HG03521 (cell line): ENCODE measurements around the gene ZFP91.
"Not testable (repeated sequence)": the region's sequence is repeated elsewhere in the genome, so short reads cannot be mapped to it uniquely, and the experiment has no call there.

Experiments used
- ATAC-seq: cut with Tn5 transposase; IDR thresholded peaks from one replicate; pipeline ENCODE4 v1.9.1; 2021; ENCODE audit warnings: mild to moderate bottlenecking, moderate library complexity; ENCODE audit not compliant: unreplicated experiment

ZFP91 gene

GRCh38 chr11:58578635-58579191 is at the start of gene ZFP91:
Gene ZFP91 (plus strand): TSS chr11:58579063. CDS start chr11:58579282, 219 bp downstream.
- ATAC-seq = peak; percentile 48

GRCh38 chr11:58530236-58530635 is 48.6 kb upstream of the ZFP91 start:
- ATAC-seq = no peak

- no peak for ATAC-seq
Measured at GRCh38 chr11:58531865-58532341, 47.0 kb upstream of the ZFP91 start.

GRCh38 chr11:58546841-58547240 is 32.0 kb upstream of the ZFP91 start:
- no peak for ATAC-seq

GRCh38 chr11:58549644-58550043 is 29.2 kb upstream of the ZFP91 start:
- ATAC-seq = no peak

- ATAC-seq = no peak
Measured at GRCh38 chr11:58560842-58561241, 18.0 kb upstream of the ZFP91 start.

- ATAC-seq = no peak
Measured at GRCh38 chr11:58561394-58562098, 17.3 kb upstream of the ZFP91 start.

GRCh38 chr11:58562375-58562800 is 16.5 kb upstream of the ZFP91 start:
- peak; percentile 70 for ATAC-seq

- no peak for ATAC-seq
Measured at GRCh38 chr11:58564231-58564630, 14.6 kb upstream of the ZFP91 start.

- ATAC-seq = peak; percentile 88
Measured at GRCh38 chr11:58567889-58568512, 10.9 kb upstream of the ZFP91 start.

- ATAC-seq = not testable (repeated sequence)
Measured at GRCh38 chr11:58572906-58573305, 6.0 kb upstream of the ZFP91 start.

GRCh38 chr11:58573451-58574104 is 5.3 kb upstream of the ZFP91 start:
- no peak for ATAC-seq

- no peak for ATAC-seq
Measured at GRCh38 chr11:58574881-58575280, 4.0 kb upstream of the ZFP91 start.

- ATAC-seq = no peak
Measured at GRCh38 chr11:58575377-58576020, 3.4 kb upstream of the ZFP91 start, which contains the start of gene LPXN. Gene LPXN (minus strand): TSS chr11:58575856. CDS start chr11:58575772, 84 bp downstream.

GRCh38 chr11:58576887-58577471 is 1.9 kb upstream of the ZFP91 start:
- no peak for ATAC-seq

GRCh38 chr11:58577555-58578135 is 1.2 kb upstream of the ZFP91 start:
- peak; percentile 36 for ATAC-seq

GRCh38 chr11:58578136-58578634 is 678 bp upstream of the ZFP91 start:
- ATAC-seq = peak; percentile 25

GRCh38 chr11:58579192-58580129 is 598 bp downstream of the ZFP91 start:
- ATAC-seq = peak; percentile 31

- ATAC-seq = no peak
Measured at GRCh38 chr11:58580311-58580710, 1.4 kb downstream of the ZFP91 start.
